ENCODE results near the gene DDX10.

DDX10 gene

GRCh38 chr11:108983636-108984420 lies 319.0 kb downstream of the DDX10 start:
- no peak for DNase-seq (ENCODE audit: low spot score)

GRCh38 chr11:108984523-108984922 lies 319.7 kb downstream of the DDX10 start:
- DNase-seq (ENCODE audit: low spot score) = no peak

- no peak for DNase-seq (ENCODE audit: low spot score)
Observed at GRCh38 chr11:108985236-108985944, 320.5 kb downstream of the DDX10 start.

- DNase-seq (ENCODE audit: low spot score) = no peak
Observed at GRCh38 chr11:108985945-108986279, 321.0 kb downstream of the DDX10 start.
